Nephron (organoid): ENCODE measurements around the gene MATN1.

Source experiments
- H3K27ac Mint-ChIP-seq, 3 experiments: 2 replicates each; pipeline ENCODE4 v1.8.0; 2020; ENCODE audit warnings: mixed read lengths in 3 of 3, mild to moderate bottlenecking in 2 of 3, moderate library complexity in 1 of 3
- H3K27me3 Mint-ChIP-seq: 2 replicates; pipeline ENCODE4 v1.8.0; 2021; ENCODE audit warnings: low read depth, mild to moderate bottlenecking, moderate library complexity, mixed read lengths
- H3K36me3 Mint-ChIP-seq: 2 replicates; pipeline ENCODE4 v1.8.0; 2020; ENCODE audit warnings: low read depth, mixed read lengths
- H3K4me1 Mint-ChIP-seq: 2 replicates; pipeline ENCODE4 v1.8.0; 2020; ENCODE audit warnings: mixed read lengths
- H3K4me3 Mint-ChIP-seq, 3 experiments: 2 replicates each; pipeline ENCODE4 v1.8.0; 2020; ENCODE audit warnings: mild to moderate bottlenecking in 3 of 3, mixed read lengths in 3 of 3, moderate library complexity in 2 of 3
- H3K9me3 Mint-ChIP-seq: 2 replicates; pipeline ENCODE4 v1.8.0; 2020; ENCODE audit warnings: mixed read lengths
- TF ChIP-seq, protein P1 (sequence below), 3 experiments: fragments of 200-600 bp; sonication (generic); IDR thresholded peaks; one replicate each; pipeline ENCODE4 v1.5.0; 2021; ENCODE audit warnings: antibody characterized with exemption in 3 of 3; ENCODE audit not compliant: unreplicated experiment in 3 of 3

Gene MATN1

GRCh38 chr1:30731109-30731805 lies 7.9 kb upstream of the MATN1 start:
- no peak overlapping the region for H3K4me3 Mint-ChIP-seq
- H3K27ac Mint-ChIP-seq: peak overlapping the region in 1 of 3 experiments; percentile 35
- TF ChIP-seq, protein P1, sequence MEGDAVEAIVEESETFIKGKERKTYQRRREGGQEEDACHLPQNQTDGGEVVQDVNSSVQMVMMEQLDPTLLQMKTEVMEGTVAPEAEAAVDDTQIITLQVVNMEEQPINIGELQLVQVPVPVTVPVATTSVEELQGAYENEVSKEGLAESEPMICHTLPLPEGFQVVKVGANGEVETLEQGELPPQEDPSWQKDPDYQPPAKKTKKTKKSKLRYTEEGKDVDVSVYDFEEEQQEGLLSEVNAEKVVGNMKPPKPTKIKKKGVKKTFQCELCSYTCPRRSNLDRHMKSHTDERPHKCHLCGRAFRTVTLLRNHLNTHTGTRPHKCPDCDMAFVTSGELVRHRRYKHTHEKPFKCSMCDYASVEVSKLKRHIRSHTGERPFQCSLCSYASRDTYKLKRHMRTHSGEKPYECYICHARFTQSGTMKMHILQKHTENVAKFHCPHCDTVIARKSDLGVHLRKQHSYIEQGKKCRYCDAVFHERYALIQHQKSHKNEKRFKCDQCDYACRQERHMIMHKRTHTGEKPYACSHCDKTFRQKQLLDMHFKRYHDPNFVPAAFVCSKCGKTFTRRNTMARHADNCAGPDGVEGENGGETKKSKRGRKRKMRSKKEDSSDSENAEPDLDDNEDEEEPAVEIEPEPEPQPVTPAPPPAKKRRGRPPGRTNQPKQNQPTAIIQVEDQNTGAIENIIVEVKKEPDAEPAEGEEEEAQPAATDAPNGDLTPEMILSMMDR (IDR thresholded peaks at IDR 0.05; ENCODE audit: unreplicated experiment in 3 of 3): no peak
- H3K4me1 Mint-ChIP-seq: peaks cover 21% of the 10 kb centered on the region
- no peaks in the 10 kb centered on the region for H3K9me3 Mint-ChIP-seq
- H3K36me3 Mint-ChIP-seq: no peaks in the 10 kb centered on the region
- no peaks in the 10 kb centered on the region for H3K27me3 Mint-ChIP-seq

DNA sequence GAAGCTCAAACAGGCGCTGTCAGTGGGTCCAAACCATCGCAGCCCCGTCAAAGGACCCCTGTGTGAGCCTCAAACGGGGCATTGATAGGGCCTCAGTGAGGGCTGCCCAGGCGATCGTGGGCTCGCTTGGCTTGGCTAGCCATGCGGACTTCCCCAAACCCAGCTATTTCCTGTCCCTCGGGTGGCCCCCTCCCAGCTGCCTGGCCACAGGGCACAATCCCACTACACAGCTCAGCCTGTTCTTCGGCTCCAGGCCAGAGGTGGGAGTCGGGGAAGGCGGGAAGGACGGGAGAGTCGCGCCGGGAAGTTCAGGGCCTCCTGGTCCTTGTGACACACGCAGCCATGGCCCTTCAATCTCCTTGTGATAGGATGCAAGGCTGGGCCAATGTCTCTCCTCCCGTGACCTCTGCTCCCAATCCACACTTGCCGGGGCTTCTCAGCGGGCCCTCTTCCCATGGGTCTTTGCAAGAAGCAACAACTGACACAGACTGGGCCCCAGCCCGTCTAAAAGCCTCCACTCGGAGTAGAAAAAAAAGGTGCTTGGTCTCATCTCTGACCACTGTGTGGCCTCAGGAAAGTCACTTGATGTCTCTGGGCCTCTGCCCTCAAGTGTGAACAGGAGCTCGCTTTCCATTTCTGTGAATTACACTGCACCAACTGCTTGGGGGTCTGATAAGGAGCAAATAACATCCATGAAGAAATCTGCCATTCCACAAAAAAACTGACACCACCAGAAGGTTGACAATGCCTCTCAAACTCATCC lies 7.1 kb upstream of the MATN1 start:
- H3K27ac Mint-ChIP-seq: peak overlapping the region; percentile 35 to 75 (median 51)
- H3K36me3 Mint-ChIP-seq: no peaks in the 10 kb centered on the region
- H3K4me3 Mint-ChIP-seq: no peak overlapping the region
- TF ChIP-seq, protein P1 (IDR thresholded peaks at IDR 0.05; ENCODE audit: unreplicated experiment in 3 of 3): no peak
- peaks cover 27% of the 10 kb centered on the region for H3K4me1 Mint-ChIP-seq
- H3K27me3 Mint-ChIP-seq: no peaks in the 10 kb centered on the region
- no peaks in the 10 kb centered on the region for H3K9me3 Mint-ChIP-seq

GRCh38 chr1:30729901-30730300 lies 6.5 kb upstream of the MATN1 start:
- Mint-ChIP-seq H3K4me1 (peaks cover 27% of the 10 kb centered on the region), H3K4me3 (no peak overlapping the region), H3K27ac (peak overlapping the region; percentile 35 to 75 (median 51)), H3K9me3 (no peaks in the 10 kb centered on the region), H3K27me3 (peaks cover 4% of the 10 kb centered on the region), H3K36me3 (no peaks in the 10 kb centered on the region)
- TF ChIP-seq, protein P1 (IDR thresholded peaks at IDR 0.05; ENCODE audit: unreplicated experiment in 3 of 3): no peak

DNA sequence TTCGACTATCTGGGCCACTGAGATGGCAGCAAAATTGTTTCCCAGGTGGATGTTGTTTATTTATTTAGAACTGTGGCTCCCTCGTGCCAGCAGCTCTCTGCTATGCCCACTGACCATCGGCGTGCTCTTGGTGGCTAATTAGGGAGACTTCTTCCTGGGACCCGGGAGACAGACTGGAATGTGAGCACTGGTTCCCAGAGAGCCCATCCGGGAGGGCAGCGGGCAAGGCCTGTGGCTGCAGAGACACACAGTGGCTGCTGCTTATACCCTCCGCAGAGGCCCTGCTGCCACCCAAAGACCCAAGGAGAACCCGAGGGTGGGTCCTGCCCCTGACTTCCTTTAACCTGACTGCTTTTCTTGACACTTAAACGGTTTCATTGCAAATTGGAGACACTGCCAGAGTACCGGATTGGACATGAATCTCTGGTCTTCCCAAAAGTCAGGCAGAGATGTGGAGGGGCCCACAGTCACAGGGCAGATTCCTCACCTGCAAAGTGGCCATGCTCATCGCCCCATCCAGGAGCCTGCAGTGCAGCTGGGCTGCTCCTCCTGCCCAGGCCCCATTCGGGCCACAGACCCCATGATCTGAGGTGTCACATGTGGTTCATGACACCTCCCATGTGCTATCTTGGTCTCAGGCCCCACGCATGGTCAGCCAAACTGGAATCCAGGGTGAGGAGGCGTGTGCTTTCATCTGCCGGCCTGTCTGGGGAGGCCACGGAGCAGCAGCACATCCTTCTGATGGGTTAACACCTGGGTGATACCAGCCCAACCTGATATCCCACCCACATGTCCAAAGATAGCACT lies 5.7 kb upstream of the MATN1 start:
- TF ChIP-seq, protein P1 (IDR thresholded peaks at IDR 0.05; ENCODE audit: unreplicated experiment in 3 of 3): no peak
- peak overlapping the region in 2 of 3 experiments; percentile 35 to 53 for H3K27ac Mint-ChIP-seq
- peaks cover 4% of the 10 kb centered on the region for H3K27me3 Mint-ChIP-seq
- H3K4me1 Mint-ChIP-seq: peaks cover 27% of the 10 kb centered on the region
- H3K9me3 Mint-ChIP-seq: no peaks in the 10 kb centered on the region
- H3K36me3 Mint-ChIP-seq: no peaks in the 10 kb centered on the region
- H3K4me3 Mint-ChIP-seq: no peak overlapping the region

GRCh38 chr1:30728340-30728739 lies 5.0 kb upstream of the MATN1 start:
- Mint-ChIP-seq H3K27me3 (peaks cover 4% of the 10 kb centered on the region), H3K4me1 (peaks cover 27% of the 10 kb centered on the region), H3K27ac (no peak overlapping the region), H3K9me3 (no peaks in the 10 kb centered on the region), H3K4me3 (no peak overlapping the region), H3K36me3 (no peaks in the 10 kb centered on the region)
- TF ChIP-seq, protein P1 (IDR thresholded peaks at IDR 0.05; ENCODE audit: unreplicated experiment in 3 of 3): no peak
